H1 (cell line): Measurements from ENCODE around the gene BOLA2B.
"Not testable (repeated sequence)": the region's sequence is repeated elsewhere in the genome, so short reads cannot be mapped to it uniquely, and the experiment has no call there.

Experiments
- ASH2L ChIP-seq: fragments of 200-600, 300-600 bp; sonication (generic); IDR thresholded peaks from one replicate; pipeline ENCODE4 v1.7.1; 2017; ENCODE audit warnings: low read length
- EP300 ChIP-seq, 2 experiments: IDR thresholded peaks; 1 replicate in 1 of 2; 2 replicates in 1 of 2; pipeline ENCODE4 v1.6.1; 2011 to 2012; ENCODE audit warnings: low read depth in 2 of 2, low read length in 2 of 2, mild to moderate bottlenecking in 2 of 2, borderline replicate concordance in 1 of 2, inconsistent platforms in 1 of 2, moderate library complexity in 1 of 2
- SAP30 ChIP-seq: fragments of 300-600 bp; sonication (generic); IDR thresholded peaks from 2 replicates; pipeline ENCODE4 v1.7.1; 2012; ENCODE audit warnings: low read length, moderate library complexity, mild to moderate bottlenecking, inconsistent platforms; ENCODE audit not compliant: insufficient read depth, insufficient replicate concordance
- SIX5 ChIP-seq: IDR thresholded peaks from 2 replicates; pipeline ENCODE4 v1.6.1; 2011; ENCODE audit warnings: mild to moderate bottlenecking, low read depth, low read length

GRCh38 chr16:30194172-30194925, 883 bp upstream of the BOLA2B start:
- TF ChIP-seq SAP30; SIX5; ASH2L; EP300 (IDR thresholded peaks at IDR 0.05; ENCODE audit: borderline replicate concordance in 1 of 2, low read depth in 2 of 2, low read length in 2 of 2): not testable (repeated sequence)
